GM15510 (cell line): Measurements from ENCODE around the gene EXD2.

Experiments used
- POLR2A ChIP-seq: IDR thresholded peaks from 3 replicates; pipeline ENCODE4 v1.6.1; 2011; ENCODE audit warnings: borderline replicate concordance; ENCODE audit not compliant: insufficient read length; ENCODE audit errors: extremely low read depth

Gene EXD2

GRCh38 chr14:69260190-69260860 lies 69.0 kb downstream of the EXD2 start:
- no peak for TF ChIP-seq POLR2A

DNA sequence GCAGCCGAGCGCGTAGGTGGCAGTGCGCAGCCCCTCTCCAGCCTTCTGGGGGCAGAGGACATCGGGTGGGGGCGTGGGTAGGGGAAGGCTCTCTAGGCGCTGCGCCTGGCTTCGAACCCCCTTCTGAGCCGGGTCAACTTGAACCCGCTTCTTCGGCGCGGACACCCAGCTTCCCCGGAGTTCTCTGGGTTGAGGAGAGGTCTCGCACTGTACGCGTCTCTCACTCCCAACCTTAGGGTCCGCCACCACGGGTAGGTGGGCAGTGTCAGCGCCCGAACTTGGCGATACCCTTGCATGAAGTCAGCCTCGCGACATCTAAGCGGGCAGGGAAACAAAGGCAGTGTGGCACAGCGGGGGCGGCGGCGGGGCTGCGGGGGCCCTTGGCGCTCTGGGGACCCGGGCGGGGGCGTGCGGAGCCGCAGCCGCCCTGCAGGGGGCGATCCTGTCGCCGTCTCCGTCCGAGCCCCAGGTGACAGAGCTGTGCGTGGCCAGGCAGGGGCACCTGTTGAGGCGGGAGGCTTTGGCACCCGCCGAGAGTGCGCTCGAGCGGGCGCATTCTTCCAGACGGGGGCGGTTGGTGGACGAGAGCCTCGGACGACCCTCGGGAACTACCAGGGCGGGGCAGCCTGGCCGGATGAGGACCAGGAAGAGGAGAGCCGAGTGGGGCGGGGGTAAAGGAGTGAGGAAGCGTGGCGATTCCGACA lies 69.7 kb downstream of the EXD2 start:
- no peak for TF ChIP-seq POLR2A

GRCh38 chr14:69261761-69262331 lies 70.5 kb downstream of the EXD2 start:
- no peak for TF ChIP-seq POLR2A

- no peak for TF ChIP-seq POLR2A
These were observed 71.2 kb downstream of the EXD2 start for GRCh38 chr14:69262516-69262915.

DNA sequence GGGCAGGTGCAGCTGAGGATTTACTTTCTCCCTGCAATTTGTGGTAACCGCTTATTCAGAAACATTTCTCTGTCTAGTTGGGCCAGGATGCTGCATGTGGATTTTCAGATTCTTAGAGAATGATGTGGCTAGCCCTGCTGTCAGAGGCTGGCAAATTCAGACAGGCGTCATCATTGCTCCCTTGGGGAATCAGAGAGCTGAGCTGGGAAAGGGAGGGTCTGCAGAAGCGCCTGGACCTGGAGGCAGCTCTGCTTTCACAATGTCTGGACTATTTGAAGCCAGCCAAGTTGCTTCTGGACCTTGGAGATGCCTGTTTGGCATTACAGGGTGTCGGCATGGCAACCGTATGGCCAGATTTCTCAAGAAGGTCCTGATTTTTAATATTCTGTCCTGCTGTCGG lies 72.1 kb downstream of the EXD2 start:
- TF ChIP-seq POLR2A = no peak

- no peak for TF ChIP-seq POLR2A
These were observed 72.5 kb downstream of the EXD2 start for GRCh38 chr14:69263771-69264170.

DNA sequence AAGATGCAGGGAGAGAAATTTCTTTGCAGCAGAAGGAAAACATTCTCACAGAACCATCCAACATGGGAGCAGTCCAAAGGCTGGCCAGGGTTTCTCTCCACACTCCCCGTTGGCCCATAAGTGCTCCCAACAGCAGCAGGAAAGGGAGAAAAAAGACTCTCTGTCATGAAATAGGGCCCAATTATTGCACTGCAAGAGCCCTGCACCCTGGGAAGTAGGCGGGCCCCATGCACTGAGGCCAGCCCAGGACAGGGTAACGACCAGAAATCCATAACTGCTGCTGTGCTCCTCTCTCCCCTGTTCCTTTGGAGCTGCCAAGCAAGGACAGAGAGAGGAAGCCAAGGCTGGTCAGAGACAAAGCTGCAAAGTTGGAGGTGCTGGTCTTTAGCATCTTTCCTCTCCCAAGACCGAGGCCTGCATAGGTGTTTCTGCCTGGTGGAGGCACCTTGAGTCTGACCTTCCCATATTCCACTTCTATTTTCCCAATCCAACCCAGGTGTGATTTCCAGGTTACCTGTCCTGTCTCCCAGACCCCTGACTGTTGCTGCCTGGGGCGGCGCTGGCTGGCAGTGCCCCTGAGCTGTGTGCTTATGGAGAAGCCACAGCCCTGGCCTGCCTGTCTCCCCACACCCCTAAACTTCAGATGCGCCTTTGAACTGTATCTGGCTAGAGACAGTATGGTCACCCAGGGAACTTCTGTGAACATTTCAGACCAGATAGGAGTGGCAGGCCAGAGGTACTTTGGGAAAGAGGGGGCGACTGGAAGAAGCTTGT lies 75.5 kb downstream of the EXD2 start:
- no peak for TF ChIP-seq POLR2A

- TF ChIP-seq POLR2A = no peak
These were observed 76.2 kb downstream of the EXD2 start for GRCh38 chr14:69267492-69267891.

- TF ChIP-seq POLR2A = no peak
These were observed 76.9 kb downstream of the EXD2 start for GRCh38 chr14:69268223-69268622.

DNA sequence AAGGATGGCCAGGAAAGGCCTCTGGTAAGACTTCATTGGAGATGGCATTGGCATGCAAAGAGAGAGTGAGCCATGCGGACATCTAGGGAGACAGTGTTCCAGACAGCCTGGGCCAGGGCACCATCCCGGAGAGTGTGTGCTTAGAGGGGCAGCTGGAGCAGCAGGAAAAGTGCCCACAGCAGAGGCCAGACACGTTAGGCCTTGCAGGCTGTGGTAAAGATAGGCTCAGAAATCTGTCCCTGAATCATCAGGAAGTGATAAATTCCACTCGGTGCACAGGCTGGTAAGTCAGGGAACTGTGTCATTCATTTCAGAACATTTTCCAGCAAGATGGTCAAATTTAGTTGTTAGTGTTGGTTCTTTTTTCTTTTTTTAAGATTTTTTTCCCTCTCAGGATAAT lies 77.5 kb downstream of the EXD2 start:
- no peak for TF ChIP-seq POLR2A

- TF ChIP-seq POLR2A = no peak
These were observed 78.1 kb downstream of the EXD2 start for GRCh38 chr14:69269381-69269780.

DNA sequence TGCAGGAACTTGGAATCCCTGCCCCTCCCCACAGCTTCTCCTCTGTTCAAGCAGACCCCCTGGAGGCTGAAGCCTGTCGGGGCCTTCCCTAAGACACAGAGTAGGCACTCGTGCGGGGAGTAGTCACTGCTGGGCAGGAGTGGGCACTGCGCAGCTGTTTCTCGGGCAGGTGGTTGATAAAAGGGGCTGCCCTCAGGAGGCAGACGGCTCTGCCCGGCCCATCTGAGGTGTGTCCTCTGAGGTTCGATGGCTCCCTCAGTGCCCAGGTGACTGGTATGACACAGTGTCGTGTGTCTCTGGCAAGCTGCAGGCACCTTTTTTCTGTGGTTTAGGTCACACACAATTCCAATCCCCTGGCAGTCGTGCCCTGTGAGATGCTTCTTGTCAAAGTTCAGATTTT lies 78.8 kb downstream of the EXD2 start:
- TF ChIP-seq POLR2A = no peak

GRCh38 chr14:69270795-69271708 lies 79.8 kb downstream of the EXD2 start:
- TF ChIP-seq POLR2A = no peak

GRCh38 chr14:69274321-69274720 lies 83.0 kb downstream of the EXD2 start:
- TF ChIP-seq POLR2A = no peak
